GM12878 (cell line): ENCODE data around the gene CC2D2B. TPM values are rescaled to one million over a fixed set of nuclear protein-coding genes. Genes with fewer than 3 reads are reported as not detected.

ENCODE experiments used
- BHLHE40 ChIP-seq, 2 experiments: fragments of 450-650 bp in 1 of 2; IDR thresholded peaks; 2 replicates each; pipeline ENCODE4 v1.6.1; 2011 to 2017; ENCODE audit warnings: low read depth in 2 of 2, borderline replicate concordance in 1 of 2, improper control_type of control experiment in 1 of 2, low read length in 1 of 2, mild to moderate bottlenecking in 1 of 2
- EED ChIP-seq: sonication (generic); IDR thresholded peaks from 2 replicates; pipeline ENCODE4 v1.6.1; 2016; ENCODE audit warnings: antibody characterized with exemption, low read depth
- HCFC1 ChIP-seq: fragments of 150-350 bp; IDR thresholded peaks from 2 replicates; pipeline ENCODE4 v1.6.1; 2014; ENCODE audit warnings: low read length
- IKZF1 ChIP-seq: fragments of 450-650 bp; conservative IDR thresholded peaks from 2 replicates; pipeline ENCODE4 v1.6.1; 2017; ENCODE audit warnings: antibody characterized with exemption, mild to moderate bottlenecking
- LARP7 ChIP-seq: fragments of 450-650 bp; IDR thresholded peaks from 2 replicates; pipeline ENCODE4 v1.6.1; 2017; ENCODE audit warnings: mild to moderate bottlenecking
- MEF2A ChIP-seq: IDR thresholded peaks from 2 replicates; pipeline ENCODE4 v1.6.1; 2011; ENCODE audit warnings: low read depth, mild to moderate bottlenecking, low read length, moderate library complexity; ENCODE audit not compliant: insufficient read depth
- MXI1 ChIP-seq: fragments of 150-350 bp; IDR thresholded peaks from 2 replicates; pipeline ENCODE4 v1.6.1; 2011; ENCODE audit warnings: low read depth, mild to moderate bottlenecking, inconsistent platforms, low read length, improper control_type of control experiment
- NFYB ChIP-seq: IDR thresholded peaks from 2 replicates; pipeline ENCODE4 v1.6.1; 2011; ENCODE audit warnings: low read depth, mild to moderate bottlenecking, low read length, improper control_type of control experiment, moderate library complexity; ENCODE audit not compliant: insufficient read depth
- NRF1 ChIP-seq: conservative IDR thresholded peaks from 2 replicates; pipeline ENCODE4 v1.6.1; 2011; ENCODE audit warnings: mild to moderate bottlenecking, low read depth, low read length, improper control_type of control experiment
- POLR2A ChIP-seq: IDR thresholded peaks from 2 replicates; pipeline ENCODE4 v1.6.1; 2011; ENCODE audit warnings: low read depth, mild to moderate bottlenecking, low read length
- RAD21 ChIP-seq: IDR thresholded peaks from 2 replicates; pipeline ENCODE4 v1.6.1; 2011; ENCODE audit warnings: mild to moderate bottlenecking, low read depth, low read length, moderate library complexity; ENCODE audit not compliant: insufficient read depth
- RB1 ChIP-seq: fragments of 450-650 bp; formaldehyde crosslinking; IDR thresholded peaks from 2 replicates; pipeline ENCODE4 v1.6.1; 2017; ENCODE audit warnings: mild to moderate bottlenecking, borderline replicate concordance
- RFX5 ChIP-seq: IDR thresholded peaks from 2 replicates; pipeline ENCODE4 v1.6.1; 2011; ENCODE audit warnings: low read depth, low read length, improper control_type of control experiment
- RUNX3 ChIP-seq: IDR thresholded peaks from 2 replicates; pipeline ENCODE4 v1.6.1; 2012; ENCODE audit warnings: low read length, inconsistent platforms
- SIX5 ChIP-seq: IDR thresholded peaks from 2 replicates; pipeline ENCODE4 v1.6.1; 2011; ENCODE audit warnings: mild to moderate bottlenecking, low read depth, low read length, moderate library complexity; ENCODE audit not compliant: severe bottlenecking
- SMAD5 ChIP-seq: IDR thresholded peaks from 2 replicates; pipeline ENCODE4 v1.6.1; 2016; ENCODE audit warnings: antibody characterized with exemption, low read depth
- SP1 ChIP-seq: IDR thresholded peaks from one replicate; pipeline ENCODE4 v1.6.1; 2011; ENCODE audit warnings: low read depth, low read length
- STAT1 ChIP-seq: fragments of 450-650 bp; conservative IDR thresholded peaks from 2 replicates; pipeline ENCODE4 v1.6.1; 2014; ENCODE audit warnings: antibody characterized with exemption, mild to moderate bottlenecking
- SUPT20H ChIP-seq: IDR thresholded peaks from 2 replicates; pipeline ENCODE4 v1.6.1; 2011; ENCODE audit warnings: low read depth, mild to moderate bottlenecking, low read length, moderate library complexity, borderline replicate concordance; ENCODE audit not compliant: control insufficient read depth
- TAF1 ChIP-seq: IDR thresholded peaks from 2 replicates; pipeline ENCODE4 v1.6.1; 2011; ENCODE audit warnings: mild to moderate bottlenecking, low read depth, low read length, borderline replicate concordance
- TARDBP ChIP-seq: IDR thresholded peaks from 2 replicates; pipeline ENCODE4 v1.6.1; 2016; ENCODE audit warnings: borderline replicate concordance
- TCF3 ChIP-seq: IDR thresholded peaks from 2 replicates; pipeline ENCODE4 v1.6.1; 2012; ENCODE audit warnings: low read depth, mild to moderate bottlenecking, low read length, borderline replicate concordance; ENCODE audit not compliant: insufficient read depth
- YY1 ChIP-seq: IDR thresholded peaks from 2 replicates; pipeline ENCODE4 v1.6.1; 2011; ENCODE audit warnings: low read depth, mild to moderate bottlenecking, low read length
- ZNF622 ChIP-seq: fragments of 450-650 bp; IDR thresholded peaks from 2 replicates; pipeline ENCODE4 v1.6.1; 2017; ENCODE audit warnings: mild to moderate bottlenecking, inconsistent platforms
- polyA plus RNA-seq, 11 experiments: library from polyadenylated mRNA; depleted of rRNA in 4 of 11; unstranded in 6 of 11; stranded (reverse) in 5 of 11; fragments of >200 nt; fragmentation: Nextera tagmentation in 4 of 11; fragmentation: Illumina TruSeq in 1 of 11; extraction: Ambion mirVana in 4 of 11; extraction: Trizol in 1 of 11; gene quantifications; 1 replicate in 1 of 11; 2 replicates in 10 of 11; pipeline versions ENCODE4 v1.2.1 to v1.2.3, GENCODE V29; 2011 to 2016; ENCODE audit warnings: inconsistent platforms in 2 of 11, missing spikeins in 2 of 11, low read depth in 1 of 11
- total RNA-seq, 4 experiments: library from RNA; depleted of rRNA in 3 of 4; stranded (reverse); fragments of >200 nt in 3 of 4; fragmentation: Illumina TruSeq in 1 of 4; extraction: Trizol in 1 of 4; gene quantifications; 2 replicates each; pipeline versions ENCODE4 v1.2.1 to v1.2.3, GENCODE V29; 2013 to 2021
- TF ChIP-seq, protein P1 (sequence below): fragments of 450-650 bp; IDR thresholded peaks from 2 replicates; pipeline ENCODE4 v1.6.1; 2016; ENCODE audit warnings: mild to moderate bottlenecking
- TF ChIP-seq, protein P2 (sequence below): fragments of 450-650 bp; IDR thresholded peaks from 2 replicates; pipeline ENCODE4 v1.6.1; 2017; ENCODE audit warnings: low read depth, mild to moderate bottlenecking, moderate library complexity
- TF ChIP-seq, protein P3 (sequence below): IDR thresholded peaks from 2 replicates; pipeline ENCODE4 v1.6.1; 2011; ENCODE audit warnings: borderline replicate concordance, low read depth, mild to moderate bottlenecking, moderate library complexity, low read length; ENCODE audit not compliant: insufficient read depth, poor library complexity, severe bottlenecking

Gene CC2D2B
- total and polyA plus RNA-seq, 10 of the 15 experiments (the other 5 are each of a cell fraction or from before 2014, with no cell fraction given): 0.42 to 2.8 (median 0.78) TPM

DNA sequence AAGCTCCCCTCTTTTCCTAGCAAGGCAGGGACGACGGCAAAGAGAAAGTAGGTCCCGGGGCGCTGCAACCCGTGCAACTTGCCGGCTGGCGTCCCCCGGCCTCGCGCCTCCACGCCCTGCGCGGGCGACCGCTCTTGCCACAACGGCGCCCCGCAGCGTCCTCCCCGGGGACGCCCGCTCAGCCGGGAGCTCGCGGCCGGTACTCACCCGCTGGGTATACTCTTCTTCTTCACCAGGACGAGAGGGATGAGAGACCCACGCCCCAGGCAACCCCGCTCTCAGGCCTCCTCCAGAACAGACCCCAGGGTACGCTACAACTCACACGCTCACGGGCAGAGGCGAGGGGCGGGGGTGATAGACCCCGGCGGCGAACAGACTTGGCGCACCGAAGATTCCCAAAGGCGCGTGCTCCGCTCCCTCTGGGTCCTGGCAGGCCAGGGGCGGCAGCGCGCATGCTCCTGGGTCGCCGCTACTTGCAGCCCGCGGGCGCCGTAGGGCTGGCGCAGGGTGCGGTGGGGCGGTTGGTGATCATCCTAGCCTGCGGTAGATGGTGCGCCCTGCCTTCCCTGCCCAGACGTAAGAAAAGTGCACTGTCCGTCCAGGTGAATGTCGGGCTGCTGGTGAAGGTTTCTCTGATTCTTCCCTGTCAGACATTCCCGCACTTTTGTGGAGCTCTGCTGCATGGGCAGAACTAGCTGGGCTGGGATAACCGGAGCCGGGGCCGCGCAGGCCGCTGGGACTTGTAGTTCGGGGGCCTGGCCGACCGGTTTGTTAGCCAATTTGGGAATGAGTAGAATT, at the start of gene CC2D2B (continued):
- peak; percentile 74 for TF ChIP-seq YY1
- peak; percentile 92 for TF ChIP-seq IKZF1
- peak; percentile 61 for TF ChIP-seq NRF1
- TF ChIP-seq, protein P1, sequence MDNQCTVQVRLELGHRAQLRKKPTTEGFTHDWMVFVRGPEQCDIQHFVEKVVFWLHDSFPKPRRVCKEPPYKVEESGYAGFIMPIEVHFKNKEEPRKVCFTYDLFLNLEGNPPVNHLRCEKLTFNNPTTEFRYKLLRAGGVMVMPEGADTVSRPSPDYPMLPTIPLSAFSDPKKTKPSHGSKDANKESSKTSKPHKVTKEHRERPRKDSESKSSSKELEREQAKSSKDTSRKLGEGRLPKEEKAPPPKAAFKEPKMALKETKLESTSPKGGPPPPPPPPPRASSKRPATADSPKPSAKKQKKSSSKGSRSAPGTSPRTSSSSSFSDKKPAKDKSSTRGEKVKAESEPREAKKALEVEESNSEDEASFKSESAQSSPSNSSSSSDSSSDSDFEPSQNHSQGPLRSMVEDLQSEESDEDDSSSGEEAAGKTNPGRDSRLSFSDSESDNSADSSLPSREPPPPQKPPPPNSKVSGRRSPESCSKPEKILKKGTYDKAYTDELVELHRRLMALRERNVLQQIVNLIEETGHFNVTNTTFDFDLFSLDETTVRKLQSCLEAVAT: peak; percentile 70
- peak; percentile 38; the same call in 1 of the 2 replicates for TF ChIP-seq EED
- TF ChIP-seq TCF3: no peak
- TF ChIP-seq ZNF622: no peak
- TF ChIP-seq RUNX3: peak; percentile 8; the same call in 1 of the 2 replicates
- TF ChIP-seq RAD21: 0 out of 2 replicates have a peak, but pooled peaks have one; percentile 5
- TF ChIP-seq HCFC1: peak; percentile 84
- no peak for TF ChIP-seq SP1
- no peak for TF ChIP-seq RFX5
- peak; percentile 59; the same call in 1 of the 2 replicates for TF ChIP-seq SMAD5
- TF ChIP-seq MXI1: peak; percentile 40; the same call in 1 of the 2 replicates
- TF ChIP-seq BHLHE40 (IDR thresholded peaks at IDR 0.05; ENCODE audit: borderline replicate concordance in 1 of 2, low read depth in 2 of 2, low read length in 1 of 2): peak in 1 of 2 experiments; percentile 15; a peak in 2 of 4 replicates
- 0 out of 2 replicates have a peak, but pooled peaks have one; percentile 29 for TF ChIP-seq STAT1
- TF ChIP-seq POLR2A: peak; percentile 64
- TF ChIP-seq SUPT20H: no peak
- TF ChIP-seq TAF1: 0 out of 2 replicates have a peak, but pooled peaks have one; percentile 13
- TF ChIP-seq RB1: 0 out of 2 replicates have a peak, but pooled peaks have one; percentile 23
- TF ChIP-seq SIX5: peak; percentile 81
- TF ChIP-seq TARDBP: 0 out of 2 replicates have a peak, but pooled peaks have one; percentile 44
- peak; percentile 82; the same call in 1 of the 2 replicates for TF ChIP-seq LARP7
- TF ChIP-seq NFYB: no peak
- TF ChIP-seq MEF2A: 0 out of 2 replicates have a peak, but pooled peaks have one; percentile 9
- TF ChIP-seq, protein P2, sequence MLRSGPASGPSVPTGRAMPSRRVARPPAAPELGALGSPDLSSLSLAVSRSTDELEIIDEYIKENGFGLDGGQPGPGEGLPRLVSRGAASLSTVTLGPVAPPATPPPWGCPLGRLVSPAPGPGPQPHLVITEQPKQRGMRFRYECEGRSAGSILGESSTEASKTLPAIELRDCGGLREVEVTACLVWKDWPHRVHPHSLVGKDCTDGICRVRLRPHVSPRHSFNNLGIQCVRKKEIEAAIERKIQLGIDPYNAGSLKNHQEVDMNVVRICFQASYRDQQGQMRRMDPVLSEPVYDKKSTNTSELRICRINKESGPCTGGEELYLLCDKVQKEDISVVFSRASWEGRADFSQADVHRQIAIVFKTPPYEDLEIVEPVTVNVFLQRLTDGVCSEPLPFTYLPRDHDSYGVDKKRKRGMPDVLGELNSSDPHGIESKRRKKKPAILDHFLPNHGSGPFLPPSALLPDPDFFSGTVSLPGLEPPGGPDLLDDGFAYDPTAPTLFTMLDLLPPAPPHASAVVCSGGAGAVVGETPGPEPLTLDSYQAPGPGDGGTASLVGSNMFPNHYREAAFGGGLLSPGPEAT: peak; percentile 46; the same call in 1 of the 2 replicates
- TF ChIP-seq, protein P3, sequence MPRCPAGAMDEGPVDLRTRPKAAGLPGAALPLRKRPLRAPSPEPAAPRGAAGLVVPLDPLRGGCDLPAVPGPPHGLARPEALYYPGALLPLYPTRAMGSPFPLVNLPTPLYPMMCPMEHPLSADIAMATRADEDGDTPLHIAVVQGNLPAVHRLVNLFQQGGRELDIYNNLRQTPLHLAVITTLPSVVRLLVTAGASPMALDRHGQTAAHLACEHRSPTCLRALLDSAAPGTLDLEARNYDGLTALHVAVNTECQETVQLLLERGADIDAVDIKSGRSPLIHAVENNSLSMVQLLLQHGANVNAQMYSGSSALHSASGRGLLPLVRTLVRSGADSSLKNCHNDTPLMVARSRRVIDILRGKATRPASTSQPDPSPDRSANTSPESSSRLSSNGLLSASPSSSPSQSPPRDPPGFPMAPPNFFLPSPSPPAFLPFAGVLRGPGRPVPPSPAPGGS: peak; percentile 41
